GM23338 (cell line): ENCODE results near the gene CLIP1.

Source experiments
- CTCF ChIP-seq, 2 experiments: fragments of 200-600 bp in 1 of 2; sonication (generic) in 1 of 2; conservative IDR thresholded peaks; 2 replicates each; pipeline versions ENCODE4 v1.5.1 to v1.6.1; 2016 to 2017; ENCODE audit warnings: antibody characterized with exemption in 2 of 2, low read depth in 2 of 2, mild to moderate bottlenecking in 2 of 2, moderate library complexity in 1 of 2
- EZH2 ChIP-seq: fragments of 200-600 bp; sonication (generic); IDR thresholded peaks from one replicate; pipeline ENCODE4 v1.8.0; 2017; ENCODE audit warnings: antibody characterized with exemption, mild to moderate bottlenecking, low read depth; ENCODE audit not compliant: unreplicated experiment
- EZH2phosphoT487 ChIP-seq: fragments of 200-600 bp; sonication (generic); IDR thresholded peaks from one replicate; pipeline ENCODE4 v1.8.1; 2018; ENCODE audit warnings: antibody characterized with exemption; ENCODE audit not compliant: unreplicated experiment
- POLR2AphosphoS5 ChIP-seq: IDR thresholded peaks from 2 replicates; pipeline ENCODE4 v1.6.1; 2016; ENCODE audit warnings: antibody characterized with exemption, low read depth
- STAT1 ChIP-seq: IDR thresholded peaks from one replicate; pipeline ENCODE4 v1.6.1; 2016; ENCODE audit warnings: antibody characterized with exemption; ENCODE audit not compliant: unreplicated experiment
- TF ChIP-seq, protein P1 (sequence below): IDR thresholded peaks from one replicate; pipeline ENCODE4 v1.6.1; 2018; ENCODE audit warnings: antibody characterized with exemption; ENCODE audit not compliant: unreplicated experiment

DNA sequence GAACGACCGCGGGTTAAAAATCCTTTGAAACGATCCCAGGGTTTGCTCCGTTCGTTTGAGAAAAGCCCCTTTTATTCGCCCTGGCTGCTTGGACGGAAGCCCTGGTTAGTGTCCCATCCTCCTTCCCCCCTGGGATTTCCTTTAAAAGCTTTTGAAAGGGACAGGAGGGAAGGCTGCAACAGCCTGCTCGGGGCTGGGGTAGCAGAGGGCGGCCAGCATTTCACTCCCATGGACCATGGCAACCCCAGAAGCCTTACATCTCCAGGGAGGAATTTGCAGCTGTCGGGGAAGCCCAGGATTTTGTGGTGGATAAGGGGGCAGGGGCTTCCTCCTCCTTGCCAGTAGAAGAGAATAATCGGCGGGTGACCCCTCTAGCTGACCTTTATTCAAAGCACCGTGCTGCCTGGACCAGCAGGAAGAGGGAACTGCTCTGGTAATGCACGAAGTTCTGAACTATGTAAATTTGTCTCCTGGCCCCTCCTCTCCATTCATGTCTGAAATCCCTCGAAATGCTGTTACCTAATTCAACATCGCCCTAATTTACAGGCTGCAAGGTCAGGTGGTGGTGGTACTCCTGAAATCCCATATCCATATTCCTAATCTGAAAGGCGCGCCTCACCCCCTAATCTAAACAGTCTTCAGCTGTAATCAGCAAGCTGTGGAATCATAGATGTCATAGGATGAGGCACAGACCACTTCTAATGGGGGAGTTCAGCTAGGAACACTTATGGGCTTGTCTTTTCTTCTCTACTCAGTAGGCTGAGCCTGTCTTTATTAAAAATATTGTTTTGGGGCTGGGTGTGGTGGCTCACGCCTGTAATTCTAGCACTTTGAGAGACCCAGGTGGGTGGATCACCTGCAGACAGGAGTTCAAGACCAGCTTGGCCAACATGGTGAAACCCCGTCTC, 1.0 kb upstream of the CLIP1 start:
- TF ChIP-seq EZH2 (peak; percentile 6), CTCF (conservative IDR thresholded peaks at IDR 0.05; ENCODE audit: low read depth in 2 of 2) (no peak), POLR2AphosphoS5 (peak; percentile 36; the same call in 1 of the 2 replicates), EZH2phosphoT487 (no peak), STAT1 (no peak)
- TF ChIP-seq, protein P1, sequence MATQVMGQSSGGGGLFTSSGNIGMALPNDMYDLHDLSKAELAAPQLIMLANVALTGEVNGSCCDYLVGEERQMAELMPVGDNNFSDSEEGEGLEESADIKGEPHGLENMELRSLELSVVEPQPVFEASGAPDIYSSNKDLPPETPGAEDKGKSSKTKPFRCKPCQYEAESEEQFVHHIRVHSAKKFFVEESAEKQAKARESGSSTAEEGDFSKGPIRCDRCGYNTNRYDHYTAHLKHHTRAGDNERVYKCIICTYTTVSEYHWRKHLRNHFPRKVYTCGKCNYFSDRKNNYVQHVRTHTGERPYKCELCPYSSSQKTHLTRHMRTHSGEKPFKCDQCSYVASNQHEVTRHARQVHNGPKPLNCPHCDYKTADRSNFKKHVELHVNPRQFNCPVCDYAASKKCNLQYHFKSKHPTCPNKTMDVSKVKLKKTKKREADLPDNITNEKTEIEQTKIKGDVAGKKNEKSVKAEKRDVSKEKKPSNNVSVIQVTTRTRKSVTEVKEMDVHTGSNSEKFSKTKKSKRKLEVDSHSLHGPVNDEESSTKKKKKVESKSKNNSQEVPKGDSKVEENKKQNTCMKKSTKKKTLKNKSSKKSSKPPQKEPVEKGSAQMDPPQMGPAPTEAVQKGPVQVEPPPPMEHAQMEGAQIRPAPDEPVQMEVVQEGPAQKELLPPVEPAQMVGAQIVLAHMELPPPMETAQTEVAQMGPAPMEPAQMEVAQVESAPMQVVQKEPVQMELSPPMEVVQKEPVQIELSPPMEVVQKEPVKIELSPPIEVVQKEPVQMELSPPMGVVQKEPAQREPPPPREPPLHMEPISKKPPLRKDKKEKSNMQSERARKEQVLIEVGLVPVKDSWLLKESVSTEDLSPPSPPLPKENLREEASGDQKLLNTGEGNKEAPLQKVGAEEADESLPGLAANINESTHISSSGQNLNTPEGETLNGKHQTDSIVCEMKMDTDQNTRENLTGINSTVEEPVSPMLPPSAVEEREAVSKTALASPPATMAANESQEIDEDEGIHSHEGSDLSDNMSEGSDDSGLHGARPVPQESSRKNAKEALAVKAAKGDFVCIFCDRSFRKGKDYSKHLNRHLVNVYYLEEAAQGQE: no peak
